ENCODE results near the gene DMKN.

The DMKN gene

GRCh38 chr19:35513628-35514281, at the start of gene DMKN:
DMKN (minus strand) TSS chr19:35513649; CDS start chr19:35513475, 174 bp downstream.
- TF ChIP-seq CTCF (IDR thresholded peaks at IDR 0.05; ENCODE audit: insufficient read depth, low read length, poor library complexity, severe bottlenecking): no peak
- no peaks in the 10 kb centered on the region; the same call in 1 of the 2 replicates for H3K27me3 ChIP-seq (replicated peaks; ENCODE audit: control insufficient read depth, insufficient read depth, low read length)
- H3K4me3 ChIP-seq (replicated peaks; ENCODE audit: low read depth, low read length): no peak within 1 kb of the TSS
- no peak for DNase-seq (ENCODE audit: extremely low read depth, insufficient read length)
- no peaks in the 10 kb centered on the region for H3K36me3 ChIP-seq (ENCODE audit: control insufficient read depth, insufficient read depth, low read length)

GRCh38 chr19:35562776-35563175, 49.3 kb upstream of the DMKN start:
- no peaks in the 10 kb centered on the region; the same call in 1 of the 2 replicates for H3K27me3 ChIP-seq (replicated peaks; ENCODE audit: control insufficient read depth, insufficient read depth, low read length)
- H3K4me3 ChIP-seq (replicated peaks; ENCODE audit: low read depth, low read length): no peak overlapping the region
- no peak for DNase-seq (ENCODE audit: extremely low read depth, insufficient read length)
- H3K36me3 ChIP-seq (ENCODE audit: control insufficient read depth, insufficient read depth, low read length): no peaks in the 10 kb centered on the region
- TF ChIP-seq CTCF (IDR thresholded peaks at IDR 0.05; ENCODE audit: insufficient read depth, low read length, poor library complexity, severe bottlenecking): no peak

GRCh38 chr19:35562336-35562735, 48.9 kb upstream of the DMKN start:
- Histone ChIP-seq H3K36me3 (ENCODE audit: control insufficient read depth, insufficient read depth, low read length) (no peaks in the 10 kb centered on the region), H3K4me3 (replicated peaks; ENCODE audit: low read depth, low read length) (no peak overlapping the region), H3K27me3 (replicated peaks; ENCODE audit: control insufficient read depth, insufficient read depth, low read length) (no peaks in the 10 kb centered on the region; the same call in 1 of the 2 replicates)
- no peak for DNase-seq (ENCODE audit: extremely low read depth, insufficient read length)
- no peak for TF ChIP-seq CTCF (IDR thresholded peaks at IDR 0.05; ENCODE audit: insufficient read depth, low read length, poor library complexity, severe bottlenecking)

GRCh38 chr19:35561436-35561835, 48.0 kb upstream of the DMKN start:
- no peaks in the 10 kb centered on the region; the same call in 1 of the 2 replicates for H3K27me3 ChIP-seq (replicated peaks; ENCODE audit: control insufficient read depth, insufficient read depth, low read length)
- no peak for DNase-seq (ENCODE audit: extremely low read depth, insufficient read length)
- no peak for TF ChIP-seq CTCF (IDR thresholded peaks at IDR 0.05; ENCODE audit: insufficient read depth, low read length, poor library complexity, severe bottlenecking)

GRCh38 chr19:35560677-35561076, 47.2 kb upstream of the DMKN start:
- Histone ChIP-seq H3K27me3 (replicated peaks; ENCODE audit: control insufficient read depth, insufficient read depth, low read length) (no peaks in the 10 kb centered on the region; the same call in 1 of the 2 replicates), H3K36me3 (ENCODE audit: control insufficient read depth, insufficient read depth, low read length) (no peaks in the 10 kb centered on the region), H3K4me3 (replicated peaks; ENCODE audit: low read depth, low read length) (no peak overlapping the region)
- no peak for DNase-seq (ENCODE audit: extremely low read depth, insufficient read length)
- TF ChIP-seq CTCF (IDR thresholded peaks at IDR 0.05; ENCODE audit: insufficient read depth, low read length, poor library complexity, severe bottlenecking): no peak

More at GRCh38 chr19:35561436-35561835, 48.0 kb upstream of the DMKN start:
- Histone ChIP-seq H3K36me3 (ENCODE audit: control insufficient read depth, insufficient read depth, low read length) (no peaks in the 10 kb centered on the region), H3K4me3 (replicated peaks; ENCODE audit: low read depth, low read length) (no peak overlapping the region)

Measured in GM06990 (cell line).